Gastrocnemius medialis (tissue), 4 donors: ENCODE measurements around the gene PAPPA2. TPM values are rescaled to one million over a fixed set of nuclear protein-coding genes. Genes with fewer than 3 reads are reported as not detected.

Source experiments
- ATAC-seq, 2 donors: fragments of 150-250 bp; one replicate each; pipeline ENCODE4 v1.9.1; 2016
- DNase-seq, 2 donors: peaks; one replicate each; pipeline ENCODE4 v3.0.0-alpha.2; 2019
- H3K27ac ChIP-seq, 4 donors: fragments of 200-600 bp; sonication (generic); 1 replicate in 1 of 4; 2 replicates in 3 of 4; pipeline ENCODE4 v1.5.1; 2016 to 2018; ENCODE audit warnings: mild to moderate bottlenecking in 2 of 4, moderate library complexity in 1 of 4
- H3K27me3 ChIP-seq, 3 donors: fragments of 200-600 bp; sonication (generic) in 2 of 3; 1 replicate in 1 of 3; 2 replicates in 2 of 3; pipeline versions ENCODE4 v1.5.1 to v1.6.0; 2016 to 2019; ENCODE audit warnings: mild to moderate bottlenecking in 1 of 3, moderate library complexity in 1 of 3
- H3K36me3 ChIP-seq, 2 donors: fragments of 200-600 bp; sonication (generic) in 1 of 2; one replicate each; pipeline ENCODE4 v1.5.1; 2017 to 2018
- H3K4me1 ChIP-seq, 2 donors: fragments of 200-600 bp; sonication (generic) in 1 of 2; one replicate each; pipeline ENCODE4 v1.5.1; 2016 to 2017; ENCODE audit warnings: mild to moderate bottlenecking in 2 of 2
- H3K4me3 ChIP-seq, 4 donors: fragments of 200-600 bp; sonication (generic) in 3 of 4; 1 replicate in 1 of 4; 2 replicates in 3 of 4; pipeline ENCODE4 v1.5.1; 2016 to 2019; ENCODE audit warnings: mild to moderate bottlenecking in 2 of 4
- H3K9me3 ChIP-seq, 3 donors: fragments of 200-600 bp; sonication (generic) in 2 of 3; 1 replicate in 1 of 3; 2 replicates in 2 of 3; pipeline ENCODE4 v1.5.1; 2016 to 2019
- CTCF ChIP-seq, 5 experiments: fragments of 450-650 bp in 3 of 5; fragments of 200-600 bp in 2 of 5; sonication (generic) in 2 of 5; IDR thresholded peaks in 4 of 5; conservative IDR thresholded peaks in 1 of 5; 1 replicate in 4 of 5; 2 replicates in 1 of 5; pipeline ENCODE4 v1.5.1; 2016 to 2019; ENCODE audit warnings: antibody characterized with exemption in 5 of 5, mild to moderate bottlenecking in 3 of 5, moderate library complexity in 3 of 5
- POLR2A ChIP-seq, 2 donors: fragments of 450-650 bp; IDR thresholded peaks; one replicate each; pipeline ENCODE4 v1.6.1; 2017; ENCODE audit warnings: antibody characterized with exemption in 2 of 2, mild to moderate bottlenecking in 2 of 2, moderate library complexity in 2 of 2
- in situ Hi-C, 4 donors: fragments of 200-750 bp; cut with MboI; loops; one replicate each; pipeline versions ENCODE4 v1.15.0 to v1.8.0; 2017; ENCODE audit warnings: low sequenced_read_pairs in 4 of 4
- intact Hi-C: fragments of 100-400 bp; cut with DNase I; formaldehyde crosslinking; loops from one replicate; pipeline ENCODE4 v1.15.1; 2023; ENCODE audit warnings: low total_unique reads
- total RNA-seq, 4 donors: library from RNA; depleted of rRNA; stranded (reverse); fragments of >200 nt; gene quantifications; one replicate each; pipeline versions ENCODE4 v1.1.0 to v1.2.3, GENCODE V29; 2016

The PAPPA2 gene
- total RNA-seq, 4 donors from 2014 or later, result 0.11 TPM; not detected in 3

DNA sequence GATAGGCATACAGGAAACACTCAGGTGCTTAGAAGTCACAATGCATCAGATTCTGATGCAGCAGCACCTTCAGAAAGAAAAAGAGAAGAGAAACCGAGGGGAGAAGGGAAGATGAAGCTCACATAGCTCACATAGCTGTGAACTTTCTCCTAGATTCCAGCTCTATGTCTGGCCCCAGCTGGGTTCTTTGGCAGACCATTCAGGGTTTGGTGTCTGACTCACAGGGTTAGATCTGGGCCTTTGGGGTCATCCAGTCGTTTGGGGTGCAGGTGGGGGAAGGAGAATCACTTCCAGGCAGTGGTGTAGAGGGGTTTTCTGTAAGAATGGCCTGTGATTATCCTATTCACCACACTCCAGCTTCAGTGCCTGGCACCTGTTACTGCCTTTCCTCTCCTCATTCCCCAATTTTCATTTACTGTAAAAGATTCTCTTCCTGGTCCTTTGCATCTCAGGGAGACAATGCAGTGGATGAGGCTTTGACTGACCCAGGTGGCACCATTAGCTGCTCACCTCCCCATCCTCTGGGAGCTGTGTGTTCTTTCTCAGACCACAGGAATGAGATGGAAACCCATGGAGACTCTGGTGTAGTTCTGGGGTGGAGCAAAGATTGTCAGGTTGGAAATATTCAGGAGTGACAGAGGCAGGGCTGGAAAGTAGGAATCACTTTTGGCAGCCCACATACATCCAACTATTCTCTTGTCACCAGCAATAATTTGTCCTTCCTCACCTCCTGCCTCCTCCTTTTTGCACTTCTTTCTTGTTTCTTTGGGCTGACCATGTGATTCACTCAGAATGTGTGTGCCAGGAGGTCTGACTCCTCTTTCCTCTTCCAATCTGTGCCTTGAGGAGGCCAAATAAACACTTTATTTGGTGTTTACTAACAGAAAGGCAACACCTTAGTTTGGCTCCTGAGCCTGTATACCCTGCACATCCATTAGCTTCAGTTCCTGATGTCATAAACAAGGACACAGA lies 103.3 kb downstream of the PAPPA2 start:
- DNase-seq (no peak), ATAC-seq (no peak)
- Histone ChIP-seq H3K27me3 (no peaks in the 10 kb centered on the region), H3K36me3 (no peaks in the 10 kb centered on the region), H3K9me3 (no peaks in the 10 kb centered on the region), H3K4me1 (no peaks in the 10 kb centered on the region), H3K27ac (no peak overlapping the region), H3K4me3 (no peak overlapping the region)
- intact Hi-C loops, result no loop called here
- in situ Hi-C loops, result loop anchor here in 3 of 4 donors (10.0 to 25.0 kb wide), 3 partner anchors 119 to 201 kb away; no protein-coding TSS in a partner anchor
- TF ChIP-seq CTCF (IDR thresholded peaks at IDR 0.05 in 4 of 5, conservative IDR thresholded peaks at IDR 0.05 in 1 of 5) (no peak), POLR2A (IDR thresholded peaks at IDR 0.05) (no peak)

- Histone ChIP-seq H3K27me3 (no peaks in the 10 kb centered on the region), H3K9me3 (no peaks in the 10 kb centered on the region), H3K4me1 (no peaks in the 10 kb centered on the region), H3K27ac (no peak overlapping the region), H3K36me3 (no peaks in the 10 kb centered on the region), H3K4me3 (no peak overlapping the region)
- intact Hi-C loops, result no loop called here
- no peak for TF ChIP-seq POLR2A (IDR thresholded peaks at IDR 0.05)
- TF ChIP-seq CTCF (IDR thresholded peaks at IDR 0.05 in 4 of 5, conservative IDR thresholded peaks at IDR 0.05 in 1 of 5), result no peak
- ATAC-seq (no peak), DNase-seq (no peak)
- in situ Hi-C loops, result loop anchor here in 3 of 4 donors (10.0 to 25.0 kb wide), 3 partner anchors 118 to 202 kb away; no protein-coding TSS in a partner anchor
Observed at GRCh38 chr1:176567190-176567794, 104.3 kb downstream of the PAPPA2 start.

GRCh38 chr1:176568185-176568584 lies 105.2 kb downstream of the PAPPA2 start:
- no peak for TF ChIP-seq POLR2A (IDR thresholded peaks at IDR 0.05)
- TF ChIP-seq CTCF (IDR thresholded peaks at IDR 0.05 in 4 of 5, conservative IDR thresholded peaks at IDR 0.05 in 1 of 5), result no peak
- H3K9me3 ChIP-seq, result no peaks in the 10 kb centered on the region
- in situ Hi-C loops, result loop anchor here in 3 of 4 donors (10.0 to 25.0 kb wide), 3 partner anchors 117 to 203 kb away; no protein-coding TSS in a partner anchor
- DNase-seq (no peak), ATAC-seq (no peak)
- no peaks in the 10 kb centered on the region for H3K36me3 ChIP-seq
- H3K4me3 ChIP-seq, result no peak overlapping the region
- H3K27ac ChIP-seq, result no peak overlapping the region
- no peaks in the 10 kb centered on the region for H3K4me1 ChIP-seq
- intact Hi-C loops, result no loop called here
- H3K27me3 ChIP-seq, result no peaks in the 10 kb centered on the region

- Histone ChIP-seq H3K27me3 (no peaks in the 10 kb centered on the region), H3K4me1 (no peaks in the 10 kb centered on the region), H3K9me3 (no peaks in the 10 kb centered on the region), H3K4me3 (no peak overlapping the region), H3K27ac (no peak overlapping the region), H3K36me3 (no peaks in the 10 kb centered on the region)
- no peak for TF ChIP-seq POLR2A (IDR thresholded peaks at IDR 0.05)
- no peak for TF ChIP-seq CTCF (IDR thresholded peaks at IDR 0.05 in 4 of 5, conservative IDR thresholded peaks at IDR 0.05 in 1 of 5)
- in situ Hi-C loops (loop anchor here in 1 of 4 donors (25.0 kb wide), 1 partner anchor 113 kb away; no protein-coding TSS in a partner anchor), intact Hi-C loops (no loop called here)
- no peak for DNase-seq
- ATAC-seq, result no peak
Observed at GRCh38 chr1:176574756-176575155, 111.8 kb downstream of the PAPPA2 start.
